DND-41 (cell line): ENCODE results near the gene SLX4.

ENCODE experiments used
- EZH2 ChIP-seq: IDR thresholded peaks from 3 replicates; pipeline ENCODE4 v1.6.1; 2012; ENCODE audit warnings: borderline replicate concordance, low read depth, mild to moderate bottlenecking, moderate library complexity, low read length, inconsistent platforms; ENCODE audit not compliant: severe bottlenecking
- TF ChIP-seq, protein P1 (sequence below): IDR thresholded peaks from 2 replicates; pipeline ENCODE4 v1.5.1; 2012; ENCODE audit warnings: borderline replicate concordance, low read length, moderate library complexity, mild to moderate bottlenecking; ENCODE audit not compliant: poor library complexity, severe bottlenecking; ENCODE audit errors: extremely low read depth

DNA sequence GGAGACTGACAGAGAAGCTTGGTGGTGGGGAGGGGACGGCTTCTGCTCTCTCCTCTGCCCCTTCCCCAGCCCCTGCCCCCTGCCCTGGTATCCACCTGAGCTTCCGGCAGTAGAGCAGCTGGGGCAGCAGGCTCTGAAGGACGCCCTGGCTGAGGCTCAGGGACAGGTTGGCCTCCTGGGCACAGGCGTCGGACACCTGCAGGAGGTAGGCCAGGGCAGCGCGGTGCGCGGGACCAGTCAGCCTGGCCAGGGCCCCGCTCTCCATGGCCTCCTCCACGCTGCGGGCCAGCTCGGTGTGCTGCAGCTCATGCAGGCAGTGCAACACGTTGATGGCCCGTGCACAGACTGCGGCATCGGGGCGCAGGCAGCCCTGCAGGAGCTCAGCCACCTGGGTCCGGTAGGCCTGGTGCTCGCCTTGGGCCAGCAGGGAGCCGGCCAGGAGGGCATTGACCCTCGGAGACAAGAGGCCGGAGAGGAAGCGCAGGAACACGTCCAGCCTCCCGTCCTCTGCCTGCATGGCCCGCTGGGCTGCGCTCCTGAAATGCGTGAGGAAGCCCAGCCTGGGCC is 48.4 kb downstream of the SLX4 start:
- TF ChIP-seq, protein P1, sequence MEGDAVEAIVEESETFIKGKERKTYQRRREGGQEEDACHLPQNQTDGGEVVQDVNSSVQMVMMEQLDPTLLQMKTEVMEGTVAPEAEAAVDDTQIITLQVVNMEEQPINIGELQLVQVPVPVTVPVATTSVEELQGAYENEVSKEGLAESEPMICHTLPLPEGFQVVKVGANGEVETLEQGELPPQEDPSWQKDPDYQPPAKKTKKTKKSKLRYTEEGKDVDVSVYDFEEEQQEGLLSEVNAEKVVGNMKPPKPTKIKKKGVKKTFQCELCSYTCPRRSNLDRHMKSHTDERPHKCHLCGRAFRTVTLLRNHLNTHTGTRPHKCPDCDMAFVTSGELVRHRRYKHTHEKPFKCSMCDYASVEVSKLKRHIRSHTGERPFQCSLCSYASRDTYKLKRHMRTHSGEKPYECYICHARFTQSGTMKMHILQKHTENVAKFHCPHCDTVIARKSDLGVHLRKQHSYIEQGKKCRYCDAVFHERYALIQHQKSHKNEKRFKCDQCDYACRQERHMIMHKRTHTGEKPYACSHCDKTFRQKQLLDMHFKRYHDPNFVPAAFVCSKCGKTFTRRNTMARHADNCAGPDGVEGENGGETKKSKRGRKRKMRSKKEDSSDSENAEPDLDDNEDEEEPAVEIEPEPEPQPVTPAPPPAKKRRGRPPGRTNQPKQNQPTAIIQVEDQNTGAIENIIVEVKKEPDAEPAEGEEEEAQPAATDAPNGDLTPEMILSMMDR = no peak
- TF ChIP-seq EZH2 = no peak
